Measurements from ENCODE around the gene ATP6V0A1.

GRCh38 chr17:42472709-42473521 is 14.2 kb downstream of the ATP6V0A1 start:
- TF ChIP-seq CTCF (conservative IDR thresholded peaks at IDR 0.05) = no peak
- TF ChIP-seq EZH2 (IDR thresholded peaks at IDR 0.05; ENCODE audit: low read depth) = no peak
